ENCODE measurements around the gene RERE.

Gene RERE

GRCh38 chr1:8379513-8380186, 437.8 kb downstream of the RERE start:
- no peak overlapping the region for H3K4me3 ChIP-seq (ENCODE audit: low read length)
- DNase-seq (ENCODE audit: low read depth, low spot score): no peak

GRCh38 chr1:8378981-8379470, 438.4 kb downstream of the RERE start:
- H3K4me3 ChIP-seq (ENCODE audit: low read length): no peak overlapping the region
- DNase-seq (ENCODE audit: low read depth, low spot score): no peak

- H3K4me3 ChIP-seq (ENCODE audit: low read length): no peak overlapping the region
- no peak for DNase-seq (ENCODE audit: low read depth, low spot score)
These were observed 439.3 kb downstream of the RERE start for GRCh38 chr1:8378178-8378577.

GRCh38 chr1:8377271-8377981, 440.0 kb downstream of the RERE start:
- no peak overlapping the region for H3K4me3 ChIP-seq (ENCODE audit: low read length)
- DNase-seq (ENCODE audit: low read depth, low spot score): no peak

GRCh38 chr1:8376358-8376840, 441.0 kb downstream of the RERE start:
- H3K4me3 ChIP-seq (ENCODE audit: low read length): no peak overlapping the region
- DNase-seq (ENCODE audit: low read depth, low spot score): no peak

GRCh38 chr1:8374812-8375211, 442.6 kb downstream of the RERE start:
- H3K4me3 ChIP-seq (ENCODE audit: low read length): no peak overlapping the region
- no peak for DNase-seq (ENCODE audit: low read depth, low spot score)

GRCh38 chr1:8374356-8374755, 443.1 kb downstream of the RERE start:
- no peak for DNase-seq (ENCODE audit: low read depth, low spot score)
- H3K4me3 ChIP-seq (ENCODE audit: low read length): no peak overlapping the region

GRCh38 chr1:8373581-8374241, 443.7 kb downstream of the RERE start:
- H3K4me3 ChIP-seq (ENCODE audit: low read length): no peak overlapping the region
- no peak for DNase-seq (ENCODE audit: low read depth, low spot score)

- H3K4me3 ChIP-seq (ENCODE audit: low read length): no peak overlapping the region
- DNase-seq (ENCODE audit: low read depth, low spot score): no peak
These were observed 444.3 kb downstream of the RERE start for GRCh38 chr1:8373125-8373524.

GRCh38 chr1:8371372-8371991, 446.0 kb downstream of the RERE start:
- no peak overlapping the region for H3K4me3 ChIP-seq (ENCODE audit: low read length)
- DNase-seq (ENCODE audit: low read depth, low spot score): no peak

- H3K4me3 ChIP-seq (ENCODE audit: low read length): no peak overlapping the region
- no peak for DNase-seq (ENCODE audit: low read depth, low spot score)
These were observed 446.5 kb downstream of the RERE start for GRCh38 chr1:8370905-8371315.

GRCh38 chr1:8370046-8370881, 447.2 kb downstream of the RERE start:
- H3K4me3 ChIP-seq (ENCODE audit: low read length): no peak overlapping the region
- no peak for DNase-seq (ENCODE audit: low read depth, low spot score)

- H3K4me3 ChIP-seq (ENCODE audit: low read length): no peak overlapping the region
- no peak for DNase-seq (ENCODE audit: low read depth, low spot score)
These were observed 448.3 kb downstream of the RERE start for GRCh38 chr1:8368956-8369639.

- no peak for DNase-seq (ENCODE audit: low read depth, low spot score)
These were observed 449.8 kb downstream of the RERE start for GRCh38 chr1:8367571-8368194.

GRCh38 chr1:8365661-8366362, 451.6 kb downstream of the RERE start:
- no peak for DNase-seq (ENCODE audit: low read depth, low spot score)
- no peak overlapping the region for H3K4me3 ChIP-seq (ENCODE audit: low read length)

More at GRCh38 chr1:8367571-8368194, 449.8 kb downstream of the RERE start:
- no peak overlapping the region for H3K4me3 ChIP-seq (ENCODE audit: low read length)

- no peak overlapping the region for H3K4me3 ChIP-seq (ENCODE audit: low read length)
- no peak for DNase-seq (ENCODE audit: low read depth, low spot score)
These were observed 452.7 kb downstream of the RERE start for GRCh38 chr1:8364528-8365442.
